ENCODE measurements around the gene CDK5R1.
A peak's percentile ranks its signal among the peaks of the same experiment; 100 is the strongest.

Gene CDK5R1

GRCh38 chr17:32494621-32495358 is 8.0 kb downstream of the CDK5R1 start:
- no peak for DNase-seq

- no peak for DNase-seq
Measured at GRCh38 chr17:32495359-32496231, 8.8 kb downstream of the CDK5R1 start.

- DNase-seq: no peak
Measured at GRCh38 chr17:32496395-32497073, 9.7 kb downstream of the CDK5R1 start.

GRCh38 chr17:32497431-32498205 is 10.8 kb downstream of the CDK5R1 start:
- DNase-seq: no peak

GRCh38 chr17:32498391-32498790 is 11.6 kb downstream of the CDK5R1 start:
- no peak for DNase-seq

- no peak for DNase-seq
Measured at GRCh38 chr17:32502013-32502412, 15.2 kb downstream of the CDK5R1 start.

- DNase-seq: no peak
Measured at GRCh38 chr17:32502710-32503109, 15.9 kb downstream of the CDK5R1 start.

GRCh38 chr17:32503251-32504165 is 16.7 kb downstream of the CDK5R1 start:
- peak; percentile 45 for DNase-seq

- DNase-seq: peak; percentile 48
Measured at GRCh38 chr17:32504166-32504990, 17.6 kb downstream of the CDK5R1 start.

- DNase-seq: no peak
Measured at GRCh38 chr17:32508926-32509325, 22.1 kb downstream of the CDK5R1 start.

GRCh38 chr17:32510466-32510865 is 23.7 kb downstream of the CDK5R1 start:
- no peak for DNase-seq

- no peak for DNase-seq
Measured at GRCh38 chr17:32512328-32512727, 25.5 kb downstream of the CDK5R1 start.

GRCh38 chr17:32513579-32513978 is 26.8 kb downstream of the CDK5R1 start:
- no peak for DNase-seq

- no peak for DNase-seq
Measured at GRCh38 chr17:32514606-32515005, 27.8 kb downstream of the CDK5R1 start.

- no peak for DNase-seq
Measured at GRCh38 chr17:32515677-32516383, 29.0 kb downstream of the CDK5R1 start.

- DNase-seq: no peak
Measured at GRCh38 chr17:32516450-32516849, 29.7 kb downstream of the CDK5R1 start.

GRCh38 chr17:32516940-32517701 is 30.3 kb downstream of the CDK5R1 start:
- DNase-seq: no peak

- no peak for DNase-seq
Measured at GRCh38 chr17:32517982-32518381, 31.2 kb downstream of the CDK5R1 start.

GRCh38 chr17:32518646-32519227 is 31.9 kb downstream of the CDK5R1 start:
- no peak for DNase-seq

All from stimulated activated CD4-positive, alpha-beta T cell treated with anti-CD3 and anti-CD28 coated beads, Interleukin-15, amount 100 ng/mL, for 24 hours (primary cell).